Measurements from ENCODE around the gene ABT1.

Gene ABT1

DNA sequence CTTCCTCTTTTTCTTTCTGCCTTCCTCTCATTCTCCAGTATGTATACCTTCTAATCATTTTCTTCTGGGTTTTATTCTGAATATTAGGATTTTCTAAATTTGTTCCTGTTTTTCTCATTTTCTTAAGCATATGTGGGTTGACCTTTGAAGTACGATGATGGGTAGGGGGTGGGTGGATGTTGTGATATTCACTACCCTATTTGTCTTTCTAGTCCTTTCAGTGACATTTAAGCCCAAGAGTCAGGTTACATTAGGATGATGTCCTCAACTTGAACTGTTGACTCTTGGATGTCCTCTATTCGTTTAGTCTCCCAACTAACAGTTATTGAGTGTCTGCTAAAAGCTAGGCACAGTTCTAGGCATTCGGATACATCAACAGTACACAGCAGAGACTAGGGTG is 7.3 kb downstream of the ABT1 start:
- DNase-seq (ENCODE audit: low read depth in 2 of 2): no peak

DNA sequence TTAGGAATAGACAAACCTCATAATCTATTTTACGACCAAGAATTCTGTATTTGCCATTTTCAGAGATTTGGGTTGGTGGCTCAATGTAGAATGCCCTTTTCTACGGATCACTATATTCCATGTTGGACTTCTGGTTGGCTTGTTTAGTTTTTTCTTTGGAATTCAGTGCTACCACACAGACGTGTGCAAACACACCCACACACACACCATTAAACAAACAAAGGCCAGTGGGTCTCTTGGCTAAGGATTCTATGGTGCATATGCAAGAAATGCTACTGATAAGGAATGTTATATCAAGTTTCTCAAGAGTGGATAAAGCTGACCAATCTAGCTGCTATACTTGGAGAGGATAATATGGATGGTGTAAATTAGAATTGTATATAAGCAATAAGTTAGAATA is 8.0 kb downstream of the ABT1 start:
- DNase-seq (ENCODE audit: low read depth in 2 of 2): no peak

DNA sequence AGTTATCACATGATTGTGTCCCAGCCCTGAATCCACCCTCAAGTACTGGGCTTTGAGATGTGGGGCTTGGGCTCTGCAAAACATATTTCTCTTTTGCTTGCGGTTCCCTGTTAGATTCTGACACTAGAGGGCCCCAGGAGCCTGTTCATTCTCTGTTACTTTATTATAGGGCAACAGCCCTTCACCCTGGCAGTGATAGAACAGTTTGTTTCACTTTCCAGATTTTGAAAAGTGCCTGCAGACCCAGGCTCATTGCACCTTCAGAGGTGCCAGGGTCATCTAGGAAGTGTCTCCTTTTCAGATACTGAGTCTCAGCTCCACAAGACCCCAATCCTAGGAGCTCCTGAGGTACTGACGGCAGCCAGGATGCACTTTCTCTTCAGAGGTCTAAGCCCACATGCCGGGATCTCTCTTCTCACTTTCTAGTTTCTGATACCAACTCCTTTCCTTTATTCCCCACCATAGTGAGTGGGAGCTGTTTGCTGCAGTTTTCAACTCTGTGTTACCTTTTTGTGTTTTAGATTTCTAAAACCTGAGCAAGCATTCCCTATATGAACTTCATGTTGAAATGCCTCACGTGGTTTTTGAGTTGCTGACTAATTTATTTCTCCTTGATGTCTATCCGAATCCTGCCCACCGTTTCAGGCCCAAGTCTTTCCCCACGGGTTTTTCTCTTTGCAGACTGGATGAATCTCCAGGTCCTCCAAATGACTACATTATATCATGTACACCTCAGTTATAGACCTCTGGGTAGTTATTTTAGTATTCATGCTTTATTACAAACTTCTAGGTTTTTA is 10.9 kb downstream of the ABT1 start:
- DNase-seq (ENCODE audit: low read depth in 2 of 2): peak; percentile 17 to 18

DNA sequence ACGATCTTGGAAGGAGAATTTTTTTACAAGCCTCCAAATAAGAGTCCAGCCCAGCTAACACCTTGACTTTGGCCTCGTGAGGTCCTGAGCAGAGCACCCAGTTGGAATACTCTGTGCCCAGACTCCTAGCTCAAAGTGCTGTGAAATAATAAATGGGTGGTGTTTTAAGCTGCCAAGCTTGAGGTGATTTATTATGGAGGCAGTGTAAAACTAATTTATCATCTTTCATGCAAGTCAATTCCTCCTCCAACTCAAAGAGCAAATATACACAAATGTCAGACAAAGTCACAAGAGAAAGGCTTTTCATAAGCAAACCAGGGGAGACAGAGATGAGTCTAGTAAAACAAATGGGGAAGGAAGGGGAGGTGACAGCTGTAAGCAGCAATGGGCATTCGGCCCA is 12.7 kb downstream of the ABT1 start:
- DNase-seq (ENCODE audit: low read depth in 2 of 2): no peak

DNA sequence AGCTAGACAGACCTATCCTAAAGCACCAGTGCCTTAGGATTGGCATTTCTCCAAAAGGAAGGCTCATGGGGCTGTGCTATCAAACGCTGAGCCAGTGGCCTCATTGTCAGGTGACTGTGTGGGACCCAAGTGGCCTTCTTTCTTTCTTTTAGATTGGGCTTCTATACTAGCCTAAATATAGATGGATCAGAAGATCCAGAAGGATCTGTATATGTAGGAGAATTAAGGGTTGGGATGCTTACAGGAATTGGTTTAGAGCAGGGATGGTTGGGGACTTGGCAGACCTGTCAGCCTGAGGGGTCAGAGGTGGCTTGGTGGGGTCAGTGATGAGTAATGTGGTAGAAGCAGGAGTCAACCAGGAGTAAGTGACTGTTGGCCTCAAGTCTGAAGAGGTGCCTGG is 14.8 kb downstream of the ABT1 start:
- DNase-seq (ENCODE audit: low read depth in 2 of 2): no peak

DNA sequence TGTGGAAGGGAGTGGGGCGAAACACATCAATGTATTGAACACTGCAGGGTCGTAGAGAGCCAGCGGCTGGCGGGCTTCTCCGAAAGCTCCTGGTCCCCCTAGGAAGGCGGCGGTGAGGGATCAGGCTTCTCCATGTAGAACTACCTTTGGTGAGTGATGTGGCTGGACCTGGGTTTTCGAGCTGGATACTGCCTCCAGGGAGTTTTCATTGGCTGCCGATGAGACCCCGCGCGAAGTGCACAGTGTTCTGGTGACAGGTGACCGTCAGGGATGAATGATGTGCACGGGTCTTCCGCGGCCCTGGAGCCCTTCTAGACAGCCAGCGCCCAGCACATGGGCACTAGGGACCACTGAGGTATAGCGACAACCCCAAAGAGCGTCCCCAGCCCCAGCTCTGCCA is 16.4 kb downstream of the ABT1 start:
- DNase-seq (ENCODE audit: low read depth in 2 of 2): no peak

DNA sequence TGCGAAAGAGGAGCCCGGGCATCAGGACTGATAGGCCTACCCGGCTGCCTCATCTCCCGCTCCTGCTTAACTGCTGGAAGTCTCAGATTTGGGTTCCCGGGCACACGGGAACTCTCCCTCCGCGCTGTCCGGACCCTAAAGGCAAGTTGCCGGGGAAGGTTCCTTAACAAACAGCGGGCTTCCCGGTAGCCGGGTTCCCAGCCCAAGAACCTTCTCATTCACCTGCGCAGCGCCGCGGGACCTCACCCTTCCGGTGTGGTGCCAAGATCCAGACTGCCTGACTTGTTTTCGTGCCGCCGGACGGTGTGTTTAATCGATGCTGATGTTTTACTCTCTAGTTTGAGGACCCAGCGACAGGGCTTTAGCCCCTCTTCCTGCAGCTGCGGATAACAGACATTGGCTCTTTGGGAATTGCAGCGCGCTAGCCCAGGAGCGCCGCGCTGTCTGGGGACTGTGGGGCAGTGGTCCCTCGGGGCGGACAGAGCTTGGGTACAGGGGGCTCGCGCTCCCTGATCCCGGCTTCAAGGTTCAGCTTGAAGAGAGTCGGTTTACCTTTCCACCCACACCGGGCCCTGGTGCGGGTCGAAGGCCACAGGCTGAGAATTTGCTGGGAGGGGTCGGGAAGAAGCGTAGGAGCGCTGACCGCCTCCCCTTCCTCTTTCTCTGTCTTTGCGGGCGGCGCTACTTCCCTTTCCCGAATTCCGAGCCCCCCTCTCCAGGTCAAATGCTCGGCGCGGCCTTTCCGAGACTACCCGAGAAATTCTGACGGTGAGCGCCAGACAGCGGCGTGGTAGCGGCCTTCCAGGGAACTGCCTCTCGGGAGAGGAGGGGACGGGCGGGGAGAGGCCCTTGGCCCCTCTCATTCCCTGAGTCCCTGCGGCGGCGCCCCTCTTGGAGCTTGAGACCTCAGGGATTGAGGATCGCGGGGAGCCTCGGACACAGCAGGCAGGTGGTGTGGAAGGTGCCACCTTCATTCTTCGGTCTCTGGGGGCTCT is 17.2 kb downstream of the ABT1 start:
- no peak for DNase-seq (ENCODE audit: low read depth in 2 of 2)

DNA sequence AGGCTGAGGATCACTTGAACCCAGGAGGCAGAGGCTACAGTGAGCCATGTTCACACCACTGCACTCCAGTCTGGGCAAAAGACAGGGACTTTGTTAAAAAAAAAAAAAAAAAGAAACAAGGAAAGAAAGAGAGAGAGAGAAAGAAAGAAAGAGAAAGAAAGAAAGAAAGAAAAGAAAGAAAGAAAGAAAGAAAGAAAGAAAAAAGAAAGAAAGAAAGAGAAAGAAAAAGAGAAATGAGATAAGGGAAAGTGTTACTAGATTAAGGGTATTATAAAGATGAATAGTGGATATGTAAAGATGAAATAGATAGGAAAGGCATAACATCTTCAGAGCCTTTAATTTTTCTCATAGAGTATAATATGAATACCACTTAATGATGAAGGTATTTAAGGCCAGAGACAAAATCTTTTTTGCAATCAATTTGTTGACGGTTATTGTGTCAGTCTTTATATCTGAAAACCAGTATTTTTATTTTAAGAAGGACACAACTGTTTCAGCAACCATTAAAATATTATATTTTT is 26.6 kb downstream of the ABT1 start:
- no peak for DNase-seq (ENCODE audit: low read depth in 2 of 2)

DNA sequence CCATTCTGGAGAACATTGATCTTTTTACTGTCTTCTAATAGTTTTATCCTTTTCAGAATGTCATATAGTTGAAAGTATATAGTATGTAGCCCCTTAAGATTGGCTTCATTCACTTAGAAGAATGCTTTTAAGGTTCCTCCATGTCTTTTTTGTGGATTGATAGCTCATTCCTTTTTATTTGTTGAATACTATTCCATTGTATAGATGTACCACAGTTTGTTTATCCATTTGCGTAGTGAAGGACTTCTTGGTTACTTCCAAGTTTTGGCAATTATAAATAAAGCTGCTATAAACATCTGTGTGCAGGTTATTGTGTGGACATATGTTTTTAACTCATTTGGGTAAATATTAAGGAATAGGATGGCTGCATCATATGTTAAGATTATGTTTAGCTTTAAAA is 27.8 kb downstream of the ABT1 start:
- no peak for DNase-seq (ENCODE audit: low read depth in 2 of 2)

DNA sequence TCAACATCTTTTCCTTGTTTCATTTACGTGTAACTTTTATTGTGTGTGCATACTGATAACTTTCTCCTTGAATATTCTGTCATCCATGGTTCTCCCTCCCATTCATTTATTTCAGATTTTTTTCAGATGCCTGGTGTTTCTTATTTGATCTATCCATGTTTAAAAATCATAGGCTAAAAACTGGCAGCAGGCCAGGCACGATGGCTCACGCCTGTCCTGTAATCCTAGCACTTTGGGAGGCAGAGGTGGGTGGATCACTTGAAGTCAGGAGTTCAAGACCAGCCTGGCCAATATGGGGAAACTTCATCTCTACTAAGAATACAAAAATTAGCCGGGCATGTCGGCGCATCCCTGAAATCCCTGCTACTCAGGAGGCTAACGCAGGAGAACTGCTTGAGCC is 31.1 kb downstream of the ABT1 start:
- DNase-seq (ENCODE audit: low read depth in 2 of 2): no peak

DNA sequence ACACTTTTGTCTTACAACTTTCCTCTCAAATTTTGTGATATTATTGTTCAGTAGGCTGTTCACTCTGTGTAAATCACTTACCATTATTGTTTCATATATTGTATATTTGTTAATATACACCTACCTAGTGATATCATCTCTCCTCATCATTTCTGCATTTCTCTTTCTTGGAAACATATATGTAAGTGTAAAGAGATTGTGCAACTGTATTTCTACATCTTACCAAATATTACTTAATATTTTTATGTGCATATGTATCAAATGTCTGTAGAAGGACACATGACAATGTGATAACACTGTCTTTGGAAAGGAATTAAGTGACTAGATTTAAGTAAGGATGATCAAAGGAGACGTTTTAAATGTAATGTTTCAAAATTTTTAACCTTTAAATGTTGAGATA is 32.6 kb downstream of the ABT1 start:
- no peak for DNase-seq (ENCODE audit: low read depth in 2 of 2)

DNA sequence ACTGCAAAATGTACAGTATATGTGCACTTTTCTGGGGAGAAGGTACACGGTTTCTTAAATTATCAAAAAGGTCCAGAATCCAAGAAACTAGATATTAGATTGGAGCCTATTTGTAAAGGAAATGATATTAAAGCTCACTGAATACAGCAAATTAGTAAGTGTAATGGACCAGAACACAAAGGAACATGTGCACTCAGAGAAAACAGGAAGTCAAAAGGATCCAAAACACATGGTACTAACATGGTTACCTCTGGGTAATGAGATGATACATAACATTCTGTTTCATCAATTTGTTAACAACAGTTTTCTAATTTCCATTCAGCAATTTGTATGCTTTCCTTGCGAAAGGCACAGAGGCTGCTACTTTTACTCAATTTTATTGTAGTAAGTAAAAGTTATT is 44.1 kb downstream of the ABT1 start:
- DNase-seq (ENCODE audit: low read depth in 2 of 2): no peak

DNA sequence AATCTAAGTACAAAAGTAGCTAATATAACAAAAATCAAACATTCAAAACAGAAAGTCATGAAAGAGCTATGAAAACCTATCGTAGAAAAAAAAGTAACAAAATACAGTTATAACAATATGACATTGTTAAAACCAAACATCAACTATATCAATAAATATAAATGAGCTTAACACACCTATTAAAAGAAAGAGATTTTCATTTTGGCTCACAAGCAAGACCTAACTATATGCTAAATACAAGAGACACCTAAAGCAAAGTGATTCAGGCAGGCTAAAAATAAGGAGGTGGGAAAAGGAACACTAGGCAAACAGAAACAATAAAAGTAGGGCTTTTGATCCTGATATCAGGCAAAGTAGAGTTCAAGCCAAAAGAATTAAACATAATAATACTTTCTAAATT is 49.3 kb downstream of the ABT1 start:
- no peak for DNase-seq (ENCODE audit: low read depth in 2 of 2)
